GM04503 (cell line): ENCODE data around the gene CCDC92.

Experiments used
- DNase-seq: peaks from one replicate; pipeline ENCODE4 v3.0.0-alpha.2; 2012; ENCODE audit warnings: low read depth

Gene CCDC92

GRCh38 chr12:123888989-123889388 lies 83.6 kb downstream of the CCDC92 start:
- DNase-seq = no peak

- no peak for DNase-seq
Observed at GRCh38 chr12:123886931-123887582, 85.6 kb downstream of the CCDC92 start.

GRCh38 chr12:123886258-123886657 lies 86.4 kb downstream of the CCDC92 start:
- DNase-seq = no peak
